Loucy (cell line): ENCODE measurements around the gene GABRQ.

Experiments used
- H2AFZ ChIP-seq: fragments of 200-600 bp; sonication (generic); 2 replicates; pipeline ENCODE4 v1.6.0; 2016; ENCODE audit warnings: antibody characterized with exemption, mild to moderate bottlenecking, low read length, moderate library complexity
- H3F3A ChIP-seq: fragments of 200-600 bp; 2 replicates; pipeline ENCODE4 v1.6.0; 2016; ENCODE audit warnings: antibody characterized with exemption, low read depth, mild to moderate bottlenecking
- H3K27me3 ChIP-seq: fragments of 200-600 bp; sonication (generic); 2 replicates; pipeline ENCODE4 v1.6.1; 2014; ENCODE audit warnings: low read length, mild to moderate bottlenecking; ENCODE audit not compliant: insufficient read depth, poor library complexity, severe bottlenecking
- H3K36me3 ChIP-seq: fragments of 200-600 bp; sonication (generic); 2 replicates; pipeline ENCODE4 v1.6.1; 2016; ENCODE audit warnings: low read length; ENCODE audit not compliant: insufficient read depth
- H3K4me1 ChIP-seq: fragments of 200-600 bp; sonication (generic); 2 replicates; pipeline ENCODE4 v1.5.1; 2014; ENCODE audit warnings: low read length, mild to moderate bottlenecking; ENCODE audit not compliant: insufficient read depth, poor library complexity, severe bottlenecking
- H3K4me2 ChIP-seq: fragments of 200-600 bp; sonication (generic); 2 replicates; pipeline ENCODE4 v1.6.0; 2014; ENCODE audit warnings: antibody characterized with exemption, low read length, low read depth, mild to moderate bottlenecking; ENCODE audit not compliant: poor library complexity, severe bottlenecking
- H3K4me3 ChIP-seq: fragments of 200-600 bp; sonication (generic); 2 replicates; pipeline ENCODE4 v1.5.1; 2014; ENCODE audit warnings: low read length, mild to moderate bottlenecking, mixed read lengths; ENCODE audit not compliant: poor library complexity, severe bottlenecking
- H3K79me2 ChIP-seq: fragments of 200-600 bp; sonication (generic); 2 replicates; pipeline ENCODE4 v1.6.1; 2014; ENCODE audit warnings: low read length; ENCODE audit not compliant: insufficient read depth
- H3K9ac ChIP-seq: fragments of 200-600 bp; sonication (generic); 2 replicates; pipeline ENCODE4 v1.6.0; 2014; ENCODE audit warnings: mild to moderate bottlenecking, low read depth, low read length, moderate library complexity; ENCODE audit not compliant: poor library complexity, severe bottlenecking
- H3K9me2 ChIP-seq: fragments of 200-600 bp; sonication (generic); replicated peaks from 2 replicates; pipeline ENCODE4 v1.6.1; 2016; ENCODE audit warnings: low read depth, low read length, mixed read lengths
- H3K9me3 ChIP-seq: fragments of 200-600 bp; sonication (generic); 2 replicates; pipeline ENCODE4 v1.6.1; 2014; ENCODE audit warnings: mild to moderate bottlenecking, antibody characterized with exemption, low read length, low read depth; ENCODE audit not compliant: insufficient read depth
- H4K20me1 ChIP-seq: fragments of 200-600 bp; sonication (generic); 2 replicates; pipeline ENCODE4 v1.6.0; 2014; ENCODE audit warnings: antibody characterized with exemption, low read length, mild to moderate bottlenecking; ENCODE audit not compliant: insufficient read depth, poor library complexity, severe bottlenecking
- EZH2phosphoT487 ChIP-seq: fragments of 200-600 bp; IDR thresholded peaks from 2 replicates; pipeline ENCODE4 v1.6.1; 2018; ENCODE audit warnings: antibody characterized with exemption, mild to moderate bottlenecking, moderate library complexity, borderline replicate concordance
- TF ChIP-seq, protein P1 (sequence below): fragments of 200-600 bp; sonication (generic); conservative IDR thresholded peaks from 2 replicates; pipeline ENCODE4 v1.5.1; 2014; ENCODE audit warnings: mild to moderate bottlenecking, antibody characterized with exemption, low read length

The GABRQ gene

DNA sequence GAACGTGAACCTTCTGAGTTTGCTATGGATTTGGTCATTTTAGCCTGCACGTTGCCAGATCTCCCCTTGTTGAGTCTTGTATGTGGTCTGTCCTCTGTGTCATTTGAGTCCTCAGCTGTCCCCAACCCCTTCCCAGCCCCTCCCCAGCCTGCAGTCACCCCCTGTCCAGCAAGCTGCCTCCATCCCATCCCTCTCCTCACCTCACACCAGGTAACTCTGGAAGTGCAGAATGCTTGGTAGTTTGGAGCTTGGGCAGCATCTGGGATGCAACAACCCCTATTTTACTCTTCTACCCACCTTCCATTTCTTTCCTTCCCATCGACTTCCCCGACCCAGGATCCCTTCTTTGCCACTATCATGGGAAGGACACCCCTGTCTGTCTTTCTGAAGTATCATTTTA, 18.4 kb downstream of the GABRQ start:
- H3K4me3 ChIP-seq, result no peak overlapping the region
- H3K9me2 ChIP-seq, result no peaks in the 10 kb centered on the region
- no peaks in the 10 kb centered on the region for H3F3A ChIP-seq
- H3K9ac ChIP-seq, result no peak overlapping the region
- H2AFZ ChIP-seq, result no peak overlapping the region
- no peaks in the 10 kb centered on the region for H3K9me3 ChIP-seq
- H3K4me1 ChIP-seq, result no peaks in the 10 kb centered on the region
- TF ChIP-seq EZH2phosphoT487, result no peak
- TF ChIP-seq, protein P1, sequence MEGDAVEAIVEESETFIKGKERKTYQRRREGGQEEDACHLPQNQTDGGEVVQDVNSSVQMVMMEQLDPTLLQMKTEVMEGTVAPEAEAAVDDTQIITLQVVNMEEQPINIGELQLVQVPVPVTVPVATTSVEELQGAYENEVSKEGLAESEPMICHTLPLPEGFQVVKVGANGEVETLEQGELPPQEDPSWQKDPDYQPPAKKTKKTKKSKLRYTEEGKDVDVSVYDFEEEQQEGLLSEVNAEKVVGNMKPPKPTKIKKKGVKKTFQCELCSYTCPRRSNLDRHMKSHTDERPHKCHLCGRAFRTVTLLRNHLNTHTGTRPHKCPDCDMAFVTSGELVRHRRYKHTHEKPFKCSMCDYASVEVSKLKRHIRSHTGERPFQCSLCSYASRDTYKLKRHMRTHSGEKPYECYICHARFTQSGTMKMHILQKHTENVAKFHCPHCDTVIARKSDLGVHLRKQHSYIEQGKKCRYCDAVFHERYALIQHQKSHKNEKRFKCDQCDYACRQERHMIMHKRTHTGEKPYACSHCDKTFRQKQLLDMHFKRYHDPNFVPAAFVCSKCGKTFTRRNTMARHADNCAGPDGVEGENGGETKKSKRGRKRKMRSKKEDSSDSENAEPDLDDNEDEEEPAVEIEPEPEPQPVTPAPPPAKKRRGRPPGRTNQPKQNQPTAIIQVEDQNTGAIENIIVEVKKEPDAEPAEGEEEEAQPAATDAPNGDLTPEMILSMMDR, result no peak
- H3K36me3 ChIP-seq, result no peaks in the 10 kb centered on the region
- H3K27me3 ChIP-seq, result no peaks in the 10 kb centered on the region
- H4K20me1 ChIP-seq, result no peaks in the 10 kb centered on the region
- H3K4me2 ChIP-seq, result no peak overlapping the region
- H3K79me2 ChIP-seq, result no peaks in the 10 kb centered on the region

- Histone ChIP-seq H4K20me1 (no peaks in the 10 kb centered on the region), H3K27me3 (no peaks in the 10 kb centered on the region), H3K4me1 (no peaks in the 10 kb centered on the region), H3K79me2 (no peaks in the 10 kb centered on the region), H3K9ac (no peak overlapping the region), H3K9me2 (no peaks in the 10 kb centered on the region), H3K9me3 (no peaks in the 10 kb centered on the region), H3K4me3 (no peak overlapping the region), H3K36me3 (no peaks in the 10 kb centered on the region), H2AFZ (no peak overlapping the region), H3F3A (no peaks in the 10 kb centered on the region), H3K4me2 (no peak overlapping the region)
- TF ChIP-seq, protein P1, result no peak
- no peak for TF ChIP-seq EZH2phosphoT487
Measured at GRCh38 chrX:152656890-152657289, 19.2 kb downstream of the GABRQ start.

- H3F3A ChIP-seq, result no peaks in the 10 kb centered on the region
Measured at GRCh38 chrX:152658302-152658701, 20.6 kb downstream of the GABRQ start.

More at GRCh38 chrX:152658302-152658701, 20.6 kb downstream of the GABRQ start:
- no peak for TF ChIP-seq EZH2phosphoT487
- TF ChIP-seq, protein P1, result peak; percentile 42
- no peak overlapping the region for H3K4me2 ChIP-seq
- H3K9ac ChIP-seq, result no peak overlapping the region
- no peaks in the 10 kb centered on the region for H3K79me2 ChIP-seq
- H4K20me1 ChIP-seq, result no peaks in the 10 kb centered on the region
- H3K27me3 ChIP-seq, result no peaks in the 10 kb centered on the region
- H3K4me1 ChIP-seq, result no peaks in the 10 kb centered on the region
- no peaks in the 10 kb centered on the region for H3K36me3 ChIP-seq
- H3K9me2 ChIP-seq, result no peaks in the 10 kb centered on the region
- H3K4me3 ChIP-seq, result no peak overlapping the region
- no peaks in the 10 kb centered on the region for H3K9me3 ChIP-seq
- H2AFZ ChIP-seq, result no peak overlapping the region
